C1 segment of cervical spinal cord (tissue), 14 donors: ENCODE measurements around the gene ADCY3.

Experiments used
- DNase-seq, 14 donors: peaks; one replicate each; lab custom pipeline; 2025; lab: John Stamatoyannopoulos, UW

ADCY3 gene

DNA sequence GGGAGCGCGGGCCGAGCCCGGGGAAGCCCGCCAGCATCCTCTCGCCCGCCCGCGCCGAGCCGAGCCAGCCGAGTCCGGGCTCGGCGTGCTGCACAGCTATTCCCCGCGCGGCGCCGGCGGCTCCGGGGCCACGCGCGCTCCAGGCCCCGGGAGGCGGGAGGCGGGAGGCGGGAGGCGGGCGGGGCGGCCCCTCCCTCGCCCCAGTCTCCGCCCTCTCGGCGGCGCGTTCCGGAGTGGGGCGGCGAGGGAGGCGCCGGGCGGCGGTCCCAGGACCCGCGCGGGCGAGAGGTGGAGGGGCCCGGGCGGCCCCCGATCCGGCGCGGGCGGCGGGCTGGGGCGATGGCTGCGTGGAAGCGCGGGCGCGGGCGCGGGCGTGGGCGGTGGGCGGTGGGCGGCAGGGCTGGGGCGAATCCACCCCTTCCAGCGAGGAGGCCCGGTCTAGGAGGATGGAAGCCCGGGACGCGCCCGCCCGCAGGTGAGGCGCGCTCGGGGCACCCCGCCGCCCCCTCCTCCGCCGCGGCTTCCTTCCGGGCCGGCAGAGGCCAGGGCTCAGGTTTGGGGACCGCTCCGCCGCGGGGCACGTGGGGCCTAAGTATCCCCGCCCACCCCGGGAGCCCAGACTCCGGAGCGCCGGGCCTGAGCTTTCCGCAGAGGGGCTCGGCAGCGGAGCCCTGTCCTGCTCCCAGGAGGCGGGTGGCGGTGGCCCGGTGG lies at the start of gene ADCY3:
Gene ADCY3, minus strand, starts transcription at position 140 of the 711 bp plus-strand sequence. CDS start 1,250 bp downstream, outside the sequence.
- peak in 10 of 14 donors; percentile 21 to 64 (median 32) for DNase-seq

DNA sequence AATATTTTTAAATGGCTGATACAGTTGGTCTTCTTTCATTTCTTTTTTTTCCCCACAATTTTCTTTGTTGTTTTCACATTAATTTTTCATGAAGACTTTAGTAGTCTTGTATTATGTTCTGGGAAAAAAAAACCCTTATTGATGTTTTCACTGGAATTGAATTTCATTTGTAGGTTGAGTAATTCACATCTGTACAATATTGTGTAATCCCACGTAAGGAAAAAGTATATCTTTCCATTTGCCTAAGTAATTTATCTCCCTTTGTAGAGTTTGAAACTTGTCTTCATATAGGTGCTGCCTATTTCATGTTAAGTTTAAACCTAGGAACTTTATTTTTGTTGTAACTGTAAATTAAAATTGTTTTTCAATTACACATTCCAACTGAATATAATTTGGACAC lies 49.7 kb upstream of the ADCY3 start:
- DNase-seq = no peak

DNA sequence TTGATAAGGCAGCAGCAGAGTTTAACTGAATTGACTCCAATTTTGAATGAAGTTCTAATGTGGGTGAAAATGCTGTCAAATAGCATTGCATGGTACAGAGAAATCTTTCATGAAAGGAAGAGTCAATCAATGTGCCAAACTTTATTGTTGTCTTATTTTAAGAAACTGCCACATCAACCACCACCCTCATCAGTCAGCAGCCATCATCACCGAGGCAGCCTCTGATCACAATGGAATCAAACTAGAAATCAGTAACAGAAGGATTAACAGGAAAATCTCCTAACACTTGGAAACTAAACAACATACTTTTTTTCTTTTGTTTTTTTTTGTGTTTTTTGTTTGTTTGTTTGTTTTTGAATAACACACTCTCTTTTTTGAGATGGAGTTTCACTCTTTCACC lies 41.9 kb upstream of the ADCY3 start:
- DNase-seq = no peak

DNA sequence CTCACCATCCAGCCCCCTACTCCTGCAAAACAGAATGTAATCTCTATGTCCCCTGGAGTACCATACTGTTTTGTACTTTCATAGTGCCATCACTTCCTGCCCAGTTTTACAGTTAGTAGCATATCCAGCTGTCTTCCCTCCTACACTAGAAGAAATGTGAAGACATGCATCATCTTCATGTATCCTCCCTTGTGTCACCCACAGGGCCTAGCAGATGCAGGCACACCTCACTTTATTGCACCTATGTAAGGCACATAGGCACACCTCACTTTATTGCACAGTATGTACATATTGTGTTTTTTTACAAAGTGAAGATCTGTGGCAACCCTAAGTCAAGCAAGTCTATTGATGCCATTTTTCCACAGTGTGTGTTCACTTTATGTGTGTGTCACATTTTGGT lies 39.7 kb upstream of the ADCY3 start:
- DNase-seq = no peak

DNA sequence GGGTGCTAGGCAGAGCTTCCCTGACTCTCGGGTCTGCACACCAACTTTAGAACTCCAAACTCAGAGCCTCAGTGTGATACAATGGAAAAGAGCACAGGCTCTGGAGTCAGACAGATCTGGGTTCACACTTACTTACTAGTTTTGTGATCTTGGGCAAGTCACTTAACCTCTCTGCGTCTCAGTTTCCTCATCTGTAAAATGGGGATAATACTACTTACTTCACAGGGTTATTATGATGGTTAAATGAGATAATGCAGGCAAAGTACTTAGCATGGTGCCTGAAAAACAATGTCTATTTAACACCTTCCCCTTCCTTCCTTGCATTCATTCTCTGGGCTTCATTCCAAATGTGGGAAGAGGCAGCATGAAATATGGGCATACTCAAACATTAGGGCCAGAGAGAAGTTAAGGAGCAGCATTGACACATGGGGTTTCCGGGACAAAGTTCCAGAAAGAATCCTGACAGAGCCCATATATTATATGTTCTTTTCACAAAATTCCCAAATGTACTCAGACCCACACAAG lies 38.4 kb upstream of the ADCY3 start:
- no peak for DNase-seq

DNA sequence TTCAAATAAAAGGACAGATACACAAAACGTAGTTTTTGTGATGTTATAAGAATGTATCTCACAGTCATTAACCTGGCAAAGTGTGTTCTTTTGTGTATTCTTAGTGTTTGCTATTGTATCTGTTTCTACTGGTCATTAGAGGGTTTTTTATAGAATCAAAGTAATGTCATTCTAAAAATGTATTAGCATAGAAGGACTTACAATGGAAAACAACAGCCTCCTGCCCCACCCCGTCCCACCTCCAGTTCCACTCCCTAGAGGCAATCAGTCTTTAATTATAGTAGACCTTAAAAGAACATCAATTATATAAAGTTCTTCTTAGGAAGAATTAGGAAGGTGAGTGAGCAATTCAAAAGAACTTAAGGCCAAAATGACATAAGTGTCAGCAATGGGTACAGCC lies 37.9 kb upstream of the ADCY3 start:
- DNase-seq = no peak

DNA sequence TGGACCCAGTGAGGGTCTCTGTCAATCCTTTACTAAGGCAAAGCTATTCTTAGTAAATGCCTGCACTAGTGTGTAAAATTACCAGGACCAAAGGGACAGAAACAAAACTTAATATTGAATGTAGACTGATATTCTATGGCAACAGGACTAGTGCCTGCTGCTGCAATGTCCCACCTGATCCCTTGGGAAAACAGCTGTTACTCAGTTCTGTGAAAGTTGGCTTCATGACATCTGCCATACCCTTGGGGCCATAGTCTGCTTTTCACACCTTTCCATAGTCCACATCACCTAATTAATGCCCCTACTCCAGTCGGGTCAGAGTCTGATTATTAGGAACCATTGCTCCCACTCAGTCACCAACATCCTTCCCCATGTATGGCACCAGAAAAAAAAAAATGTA lies 37.2 kb upstream of the ADCY3 start:
- no peak for DNase-seq

DNA sequence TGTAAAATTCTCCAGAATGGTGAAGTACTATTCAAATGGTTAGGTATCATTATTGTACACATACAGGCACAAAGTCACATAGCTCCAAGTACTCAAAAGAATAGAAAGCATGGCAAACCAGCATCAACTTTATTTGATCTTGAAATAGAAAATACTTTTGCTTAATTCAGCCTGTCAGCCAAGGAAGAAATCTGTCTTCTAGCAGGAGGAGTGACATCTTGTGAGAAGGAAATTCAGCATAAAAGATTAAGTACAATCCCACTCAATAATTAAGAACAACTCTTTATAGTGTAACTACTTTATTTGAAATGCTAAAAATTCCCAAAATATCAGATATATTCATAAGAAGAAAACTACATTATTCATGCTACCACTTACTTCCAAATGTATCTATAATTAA lies 35.9 kb upstream of the ADCY3 start:
- DNase-seq = no peak

DNA sequence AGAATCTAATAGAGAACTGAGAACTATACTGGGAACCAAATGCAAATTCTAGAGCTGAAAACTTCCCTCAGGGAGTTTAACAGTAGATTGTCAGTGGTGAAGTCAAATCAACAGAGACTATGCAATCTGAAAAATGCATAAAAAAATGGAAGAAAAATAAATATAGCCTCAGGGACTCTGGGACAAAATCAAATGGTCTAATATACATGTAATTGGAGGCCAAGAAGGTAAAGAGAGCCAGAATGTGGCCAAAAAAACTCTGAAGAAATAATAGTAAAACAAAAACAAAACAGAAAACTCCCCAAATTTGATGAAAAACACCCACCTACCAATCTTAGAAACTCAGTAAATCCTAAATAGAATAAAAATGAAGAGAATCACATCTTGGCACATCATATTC lies 35.2 kb upstream of the ADCY3 start:
- no peak for DNase-seq

DNA sequence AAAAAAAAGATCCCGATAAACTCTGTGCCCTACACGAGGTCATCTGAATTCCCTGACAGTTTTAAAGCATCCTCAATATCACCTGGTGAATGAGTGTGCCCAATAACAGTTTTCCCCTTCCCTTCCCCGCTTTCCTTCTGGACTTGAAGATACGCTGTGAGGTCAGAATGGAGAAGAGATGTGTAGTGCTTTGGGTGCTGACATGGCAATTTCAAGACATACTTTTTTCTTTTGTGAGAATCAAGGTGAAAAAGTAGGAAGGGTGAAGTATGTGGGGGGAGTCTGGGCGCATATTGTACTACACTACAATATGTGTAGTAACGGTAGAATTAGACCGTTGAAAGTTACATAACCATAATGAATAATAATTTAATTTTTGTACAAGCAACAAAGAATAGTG lies 30.1 kb upstream of the ADCY3 start:
- DNase-seq = no peak

DNA sequence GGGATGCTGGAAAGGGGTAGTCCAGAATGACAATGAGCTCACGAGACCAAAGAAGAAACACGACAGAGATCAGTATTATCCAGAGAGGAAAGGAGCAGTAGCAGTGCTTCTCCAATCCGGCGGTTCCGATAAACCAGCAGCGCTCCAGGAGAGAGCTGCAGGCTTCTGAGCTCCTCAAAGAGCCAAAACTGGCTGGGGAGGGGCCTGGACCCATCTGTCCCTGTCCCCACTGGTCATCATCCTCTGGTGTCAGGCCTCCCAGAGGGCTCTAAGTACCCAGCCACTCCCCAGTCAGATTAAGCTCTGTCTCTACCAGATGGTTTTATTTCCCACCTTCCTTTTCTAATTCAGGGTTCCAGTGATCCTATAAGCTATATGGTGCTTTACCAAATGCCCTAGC lies 28.5 kb upstream of the ADCY3 start:
- peak in 1 of 14 donors; percentile 3 for DNase-seq

DNA sequence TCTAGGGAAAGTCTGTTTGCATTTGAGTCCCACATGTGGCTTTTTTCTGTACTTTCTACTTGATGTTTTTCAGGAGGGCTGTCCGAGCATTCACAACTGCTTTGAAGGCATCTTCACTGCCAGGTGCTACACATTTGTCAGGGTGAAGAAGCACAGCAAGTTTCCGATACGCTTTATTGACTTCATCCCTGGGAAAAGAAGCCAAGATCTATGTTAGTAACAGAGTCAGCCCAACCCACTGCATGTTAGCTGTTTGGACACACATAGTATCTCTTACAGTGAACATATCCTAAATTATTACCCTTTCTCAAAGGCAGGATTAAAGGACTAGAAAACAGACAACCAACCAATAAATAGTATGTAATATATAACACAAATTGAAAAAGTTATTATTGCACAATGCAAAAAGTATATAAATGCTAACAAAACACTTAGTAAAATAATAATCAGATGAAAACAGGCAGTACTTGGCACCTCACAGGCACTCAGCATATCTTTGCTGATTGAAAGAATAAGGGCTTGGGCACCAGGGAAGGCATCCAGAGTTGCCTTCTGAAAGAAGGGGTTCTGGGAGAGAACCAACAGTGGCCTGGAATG lies 27.6 kb upstream of the ADCY3 start:
- DNase-seq = no peak

DNA sequence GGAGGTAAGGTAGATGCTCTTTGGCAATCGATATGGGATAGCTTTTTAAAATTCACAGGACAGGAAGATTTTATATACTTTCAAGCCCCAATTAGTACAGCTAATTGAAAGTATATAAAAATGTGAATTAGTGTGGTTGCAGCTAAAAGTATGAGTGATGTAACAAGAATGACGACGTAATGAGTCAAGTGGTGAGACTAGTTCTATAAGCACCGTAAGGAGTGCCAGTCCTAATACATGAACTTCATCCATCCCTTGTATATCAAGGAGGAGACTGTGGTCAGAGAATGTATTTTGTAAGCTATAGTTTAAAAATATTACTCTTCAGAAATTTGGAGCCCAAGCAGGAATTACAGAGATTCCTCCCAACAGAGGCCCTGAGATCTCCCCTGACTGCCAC lies 25.9 kb upstream of the ADCY3 start:
- no peak for DNase-seq

DNA sequence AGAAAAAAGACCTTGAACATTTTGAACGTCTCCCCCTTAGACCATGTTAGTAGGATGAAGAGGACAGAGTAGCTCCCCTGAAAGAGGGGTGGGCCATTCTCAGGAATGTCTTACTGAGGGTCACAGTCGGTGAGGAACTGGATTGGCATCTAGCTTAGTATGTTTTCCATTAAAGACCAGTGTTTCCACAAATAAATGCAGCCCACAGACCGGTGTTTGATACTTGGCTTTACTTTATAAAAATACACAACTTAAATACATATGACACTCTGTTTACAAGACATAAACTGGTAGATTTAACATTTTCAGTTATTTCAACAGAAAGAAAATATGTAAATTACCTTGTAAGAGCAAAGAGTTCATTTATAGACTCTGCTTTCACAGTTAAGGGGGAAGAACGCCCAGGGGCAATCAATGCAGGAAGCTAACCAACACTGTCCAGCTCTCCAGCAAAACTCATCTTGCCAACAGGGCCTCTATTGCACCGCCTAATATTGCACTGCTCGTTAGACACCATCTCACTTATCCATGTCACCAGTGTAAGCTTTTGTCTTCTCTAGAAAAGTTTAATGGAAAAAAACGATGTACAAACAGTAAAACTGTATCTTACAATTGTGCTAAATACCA lies 23.5 kb upstream of the ADCY3 start:
- DNase-seq = no peak

DNA sequence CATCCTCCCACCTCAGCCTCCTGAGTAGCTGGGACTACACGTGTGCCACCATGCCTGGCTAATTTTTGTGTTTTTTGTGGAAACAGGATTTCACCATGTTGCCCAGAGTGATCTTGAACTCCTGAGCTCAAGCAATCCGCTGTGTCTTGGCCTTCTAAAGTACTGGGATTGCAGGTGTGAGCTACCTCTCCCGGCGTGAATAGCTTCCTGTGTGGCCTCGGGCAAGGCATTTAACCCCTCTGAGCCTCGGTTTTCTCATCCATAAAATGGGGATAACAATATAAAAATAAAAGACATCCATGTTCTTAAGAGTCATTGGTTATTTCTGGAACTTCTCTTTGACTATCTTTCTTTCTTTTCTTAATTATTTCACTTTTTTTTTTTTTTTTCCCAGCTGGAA lies 19.3 kb upstream of the ADCY3 start:
- DNase-seq = no peak

DNA sequence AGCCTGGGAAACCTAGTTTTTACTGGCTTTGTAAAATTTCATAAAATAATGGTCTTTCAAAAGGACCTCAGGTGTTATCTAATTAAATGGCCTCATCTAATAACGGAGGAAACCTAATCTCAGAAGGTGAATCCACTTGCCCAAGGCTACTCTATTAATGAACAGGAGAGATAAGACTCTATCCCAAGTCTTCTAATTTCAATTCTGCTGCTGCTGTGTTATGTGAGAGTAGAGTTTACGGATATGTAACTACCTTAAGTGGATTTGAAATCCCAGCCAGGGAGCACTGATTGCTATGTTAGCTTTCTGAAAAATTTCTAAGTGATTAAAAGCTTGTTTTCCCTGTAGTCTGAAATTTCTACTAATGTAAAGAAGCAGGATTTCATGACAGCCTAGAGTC lies 17.2 kb upstream of the ADCY3 start:
- no peak for DNase-seq

DNA sequence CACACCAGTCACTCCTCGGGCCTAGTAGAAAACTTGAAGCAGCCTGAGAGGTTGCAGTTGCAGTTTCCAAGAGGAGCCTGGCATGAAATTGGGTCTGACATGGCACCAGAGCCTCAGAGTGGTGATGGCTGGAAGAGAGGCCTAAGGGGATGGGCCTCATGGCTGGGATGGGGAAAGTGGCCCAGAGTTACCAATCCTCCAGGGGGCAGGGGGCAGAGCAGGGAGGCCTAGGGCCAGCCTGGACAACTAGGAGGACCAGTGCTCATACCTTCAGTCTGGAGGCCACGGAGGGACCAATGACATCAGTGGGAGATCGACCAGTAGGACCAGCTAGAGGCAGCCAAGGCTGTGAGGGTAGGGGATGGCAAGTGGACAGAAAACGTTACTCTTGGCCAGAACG lies 15.1 kb upstream of the ADCY3 start:
- DNase-seq = no peak

DNA sequence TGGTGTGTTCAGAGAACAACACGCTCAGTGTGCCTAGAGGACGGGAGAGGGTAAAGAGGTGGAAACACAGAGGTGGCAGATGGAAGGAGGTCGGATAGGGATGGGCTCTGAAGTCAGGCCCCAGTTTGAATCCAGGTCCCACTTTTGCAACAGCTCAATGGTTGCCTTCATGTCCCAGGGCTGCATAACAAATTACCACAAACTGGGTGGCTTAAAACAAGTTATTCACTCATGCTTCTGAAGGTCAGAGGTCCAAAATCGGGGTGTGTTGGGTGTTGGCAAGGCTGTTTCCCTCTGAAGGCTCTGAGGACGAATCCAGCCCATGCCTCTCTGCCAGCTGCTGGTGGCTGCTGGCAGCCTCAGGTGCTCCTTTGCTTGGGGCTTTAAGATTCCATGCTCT lies 12.7 kb upstream of the ADCY3 start:
- DNase-seq = no peak

DNA sequence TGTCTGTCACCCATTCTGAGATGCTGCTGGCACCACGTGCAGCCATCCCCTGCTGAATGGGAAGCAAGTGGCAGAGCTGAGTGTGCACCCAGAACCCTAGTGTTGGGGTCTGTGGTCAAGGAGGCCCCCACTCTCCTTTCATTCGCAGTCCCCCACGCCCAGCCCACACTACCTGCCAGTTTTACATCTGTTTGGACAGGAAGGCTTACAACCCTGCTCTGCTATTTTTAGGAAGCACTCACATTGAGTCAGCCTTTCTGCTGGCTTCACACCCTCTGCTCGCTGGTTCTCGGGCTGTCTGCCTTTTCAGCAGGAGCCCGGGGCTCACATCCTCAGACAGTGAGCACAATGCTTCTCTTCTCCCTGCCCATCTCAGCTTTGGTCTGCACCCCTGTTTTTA lies 10.7 kb upstream of the ADCY3 start:
- DNase-seq = no peak

DNA sequence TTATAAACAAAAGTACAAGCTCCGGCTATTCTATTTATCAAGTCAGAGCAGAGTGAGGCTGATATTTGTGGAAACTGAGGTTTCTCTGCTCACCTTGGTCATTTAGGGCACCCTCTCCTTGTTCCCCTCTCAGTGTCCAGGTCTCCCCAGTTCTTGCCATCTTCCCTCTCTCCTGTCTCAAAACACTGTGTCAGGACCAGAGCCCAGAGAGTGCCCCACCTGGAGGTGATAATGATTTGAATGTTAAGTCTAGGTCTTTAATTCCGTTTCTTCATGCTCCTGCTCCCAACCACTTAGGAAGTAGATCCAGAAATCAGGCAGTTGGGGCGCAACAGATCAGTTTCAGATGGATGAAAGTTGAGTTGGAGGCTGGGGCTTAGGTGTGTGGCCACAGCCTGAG lies 9.2 kb upstream of the ADCY3 start:
- DNase-seq = no peak

DNA sequence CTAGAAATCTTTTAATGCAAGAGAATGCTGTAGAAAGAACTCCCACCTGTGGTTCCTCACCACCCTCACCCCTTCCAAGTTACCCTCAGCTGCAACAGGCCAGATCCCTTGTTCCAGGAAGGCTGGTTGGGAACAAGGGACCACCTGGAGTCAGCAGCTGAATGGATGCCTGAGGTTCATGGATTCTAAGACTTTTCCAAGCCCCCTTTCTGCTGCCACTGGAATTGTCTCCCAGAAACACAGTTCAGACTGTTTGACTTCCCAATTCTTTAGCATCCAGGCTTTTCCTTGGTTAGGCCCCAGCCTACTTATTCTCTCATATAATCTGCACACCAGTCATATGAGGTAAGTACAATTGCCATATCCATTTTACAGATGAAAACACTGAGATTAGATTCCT lies 8.0 kb upstream of the ADCY3 start:
- DNase-seq = no peak

DNA sequence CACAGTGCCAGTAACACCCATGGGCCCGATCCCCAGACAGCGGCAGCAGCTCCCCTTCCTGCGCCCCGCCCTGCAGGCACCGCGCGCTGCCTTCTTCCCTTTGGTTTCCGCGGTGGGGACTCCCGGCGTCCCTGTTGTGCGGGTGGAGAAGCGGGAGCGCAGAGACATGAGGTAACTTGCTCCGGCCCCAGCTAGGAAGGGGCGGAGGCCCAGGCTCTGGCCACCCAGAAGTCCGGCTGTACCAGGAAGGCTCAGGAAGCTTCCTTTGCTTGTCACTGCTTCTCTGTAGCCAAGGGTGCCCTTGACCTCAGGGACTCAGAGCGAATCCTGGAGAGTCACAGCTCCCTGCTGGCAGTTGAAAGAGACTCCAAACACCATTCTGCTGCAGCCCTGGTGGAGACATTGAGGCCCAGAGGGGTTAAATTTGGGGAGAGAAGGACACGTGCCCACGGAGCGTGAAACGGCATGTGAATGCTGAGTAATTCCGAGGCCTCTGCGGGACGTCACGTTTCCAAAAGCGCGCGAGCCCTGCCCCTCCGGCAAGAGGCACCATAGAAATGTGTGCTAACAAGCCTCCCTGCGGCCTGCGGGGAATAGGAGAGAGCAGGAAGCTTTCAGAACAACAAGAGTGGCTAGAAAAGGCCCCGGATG lies 6.7 kb upstream of the ADCY3 start:
- DNase-seq = peak in 3 of 14 donors; percentile 10 to 36 (median 14)

DNA sequence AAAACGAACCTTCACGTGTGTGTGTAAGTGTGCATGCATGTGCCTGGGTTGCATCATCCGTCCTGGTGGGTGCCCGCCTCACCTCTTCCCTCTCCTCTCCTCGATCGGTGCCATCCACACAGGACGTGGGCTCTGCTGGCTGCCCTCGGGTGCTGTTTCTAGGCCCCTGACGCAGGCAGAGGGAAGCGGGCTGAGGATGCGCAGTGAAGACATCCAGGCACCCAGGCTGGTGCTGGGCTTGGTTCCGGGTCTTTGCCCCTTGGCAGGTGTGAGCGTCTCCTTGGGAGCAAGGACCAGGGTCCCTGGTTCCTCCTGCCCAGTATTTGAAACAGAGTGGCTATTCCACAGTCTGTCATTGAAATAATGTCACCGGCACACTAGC lies 6.2 kb upstream of the ADCY3 start:
- DNase-seq = no peak
